BLaER1 treated with 17β-estradiol and CSF1 and Interleukin-3, amounts not matched to agents 10 nM and 100 nM (cell line): ENCODE measurements around the gene DDX23.
A peak's percentile ranks its signal among the peaks of the same experiment; 100 is the strongest.

Source experiments
- H3K27ac ChIP-seq, 11 experiments: shearing (Covaris generic); formaldehyde crosslinking; 2 replicates each; pipeline ENCODE4 v1.8.1; 2022
- H3K27me3 ChIP-seq, 11 experiments: shearing (Covaris generic); formaldehyde crosslinking; 2 replicates each; pipeline ENCODE4 v1.8.1; 2022
- H3K36me3 ChIP-seq, 11 experiments: shearing (Covaris generic); formaldehyde crosslinking; 2 replicates each; pipeline ENCODE4 v1.8.1; 2022
- H3K4me1 ChIP-seq, 10 experiments: shearing (Covaris generic); formaldehyde crosslinking; 2 replicates each; pipeline ENCODE4 v1.8.1; 2022
- H3K4me2 ChIP-seq, 11 experiments: shearing (Covaris generic); formaldehyde crosslinking; 2 replicates each; pipeline ENCODE4 v1.8.1; 2022
- H3K4me3 ChIP-seq, 10 experiments: shearing (Covaris generic); formaldehyde crosslinking; 2 replicates each; pipeline ENCODE4 v1.8.1; 2022
- H3K9ac ChIP-seq, 11 experiments: shearing (Covaris generic); formaldehyde crosslinking; 2 replicates each; pipeline ENCODE4 v1.8.1; 2022
- H3K9me3 ChIP-seq, 11 experiments: shearing (Covaris generic); formaldehyde crosslinking; replicated peaks in 1 of 11; 2 replicates each; pipeline ENCODE4 v1.8.1; 2022
- H4K20me1 ChIP-seq, 11 experiments: shearing (Covaris generic); formaldehyde crosslinking; 2 replicates each; pipeline ENCODE4 v1.8.1; 2022
- Cebpa-rat ChIP-seq, 11 experiments: shearing (Covaris generic); IDR thresholded peaks; 2 replicates each; pipeline ENCODE4 v1.8.1; 2022

DDX23 gene

DNA sequence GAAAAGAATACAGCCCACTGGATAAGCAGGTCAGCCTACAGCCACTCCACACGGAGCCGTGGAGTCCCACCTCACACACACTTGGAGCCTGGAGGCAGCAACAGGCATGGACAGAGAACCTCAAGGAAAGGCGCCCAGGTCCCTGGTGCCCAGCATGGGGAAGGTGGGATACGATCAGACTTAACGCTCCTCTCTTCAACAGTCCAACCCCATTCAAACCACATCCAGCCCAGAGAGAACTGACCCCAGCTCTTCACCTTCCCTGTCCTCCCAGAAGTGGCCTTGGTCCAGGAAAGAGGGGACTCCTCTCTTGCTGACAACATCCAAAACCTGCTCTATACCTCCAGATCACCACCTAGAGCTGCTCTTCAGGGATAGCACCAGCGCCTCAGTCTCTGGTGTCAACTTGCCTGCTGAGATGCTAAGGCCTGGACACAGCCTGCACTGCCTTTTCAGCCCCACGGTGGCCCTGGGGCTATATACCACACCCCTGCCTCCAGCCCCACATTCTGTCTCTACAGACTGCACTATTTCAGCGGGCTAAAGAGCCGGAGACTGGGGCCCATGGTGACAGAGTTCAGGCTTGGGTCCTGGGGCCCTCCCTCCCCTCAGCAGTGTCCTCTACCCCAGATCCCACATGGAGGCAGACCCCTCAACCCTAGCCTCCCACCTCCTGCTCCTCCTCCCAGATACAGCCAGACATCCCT is 70.1 kb downstream of the DDX23 start:
- Histone ChIP-seq H4K20me1 (peaks cover 0 to under 1% (median 0%) of the 10 kb centered on the region in 11 experiments; a peak in 1 of 22 replicates), H3K4me1 (peaks cover 45 to 98% (median 88%) of the 10 kb centered on the region in 10 experiments), H3K27ac (peak overlapping the region in 10 of 11 experiments; percentile 36 to 98 (median 92); a peak in 17 of 22 replicates), H3K36me3 (peaks cover 11 to 29% (median 24%) of the 10 kb centered on the region in 11 experiments; a peak in 19 of 22 replicates), H3K4me3 (no peak overlapping the region), H3K4me2 (peak overlapping the region; percentile 91 to 99 (median 95)), H3K9ac (peak overlapping the region in 8 of 11 experiments; percentile 6 to 84 (median 79); a peak in 13 of 22 replicates), H3K27me3 (no peaks in the 10 kb centered on the region), H3K9me3 (0 out of 22 replicates have a peak, but pooled peaks cover 0 to 7% (median 0%) of the 10 kb centered on the region in 11 experiments)
- no peak for TF ChIP-seq Cebpa-rat (IDR thresholded peaks at IDR 0.05)

DNA sequence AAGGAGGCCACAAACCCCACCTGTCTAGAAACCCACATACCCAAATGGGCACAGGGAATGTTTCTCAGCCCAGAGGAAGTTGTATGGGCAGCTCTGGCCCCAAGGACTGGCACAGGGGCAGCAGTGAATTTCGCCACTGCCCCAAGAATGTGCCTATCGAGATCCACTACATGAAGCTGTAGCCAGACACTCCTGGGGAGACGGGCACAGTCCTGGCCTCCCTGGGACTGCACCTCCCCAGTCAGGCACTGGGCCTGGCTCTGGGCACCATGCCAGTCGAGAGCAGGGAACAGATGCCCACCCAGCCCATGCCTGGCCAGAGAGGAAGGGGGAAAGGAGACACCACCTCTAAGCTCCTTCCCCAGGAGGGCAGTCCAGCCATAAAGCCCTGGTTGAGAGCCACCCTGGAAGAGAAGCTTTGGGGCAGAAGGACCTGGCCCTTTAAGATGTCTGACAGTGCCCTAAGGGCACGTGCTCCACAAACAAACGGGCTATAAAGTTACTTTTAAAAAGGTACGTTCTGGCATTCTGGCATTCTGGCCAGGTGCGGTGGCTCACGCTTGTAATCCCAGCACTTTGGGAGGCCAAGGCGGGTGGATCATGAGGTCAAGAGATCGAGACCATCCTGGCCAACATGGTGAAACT is 71.5 kb downstream of the DDX23 start:
- H3K27ac ChIP-seq = peak overlapping the region; percentile 83 to 98 (median 91)
- peaks cover 11 to 41% (median 35%) of the 10 kb centered on the region in 11 experiments; a peak in 20 of 22 replicates for H3K36me3 ChIP-seq
- peaks cover 35 to 87% (median 75%) of the 10 kb centered on the region in 10 experiments for H3K4me1 ChIP-seq
- no peak for TF ChIP-seq Cebpa-rat (IDR thresholded peaks at IDR 0.05)
- H3K27me3 ChIP-seq = no peaks in the 10 kb centered on the region
- peak overlapping the region; percentile 63 to 84 (median 79) for H3K9ac ChIP-seq
- no peaks in the 10 kb centered on the region; a peak in 1 of 22 replicates for H4K20me1 ChIP-seq
- H3K9me3 ChIP-seq = 0 out of 22 replicates have a peak, but pooled peaks cover 0 to 7% (median 0%) of the 10 kb centered on the region in 11 experiments
- H3K4me3 ChIP-seq = peak overlapping the region; percentile 11 to 58 (median 44); a peak in 18 of 20 replicates
- peak overlapping the region; percentile 91 to 99 (median 95) for H3K4me2 ChIP-seq

DNA sequence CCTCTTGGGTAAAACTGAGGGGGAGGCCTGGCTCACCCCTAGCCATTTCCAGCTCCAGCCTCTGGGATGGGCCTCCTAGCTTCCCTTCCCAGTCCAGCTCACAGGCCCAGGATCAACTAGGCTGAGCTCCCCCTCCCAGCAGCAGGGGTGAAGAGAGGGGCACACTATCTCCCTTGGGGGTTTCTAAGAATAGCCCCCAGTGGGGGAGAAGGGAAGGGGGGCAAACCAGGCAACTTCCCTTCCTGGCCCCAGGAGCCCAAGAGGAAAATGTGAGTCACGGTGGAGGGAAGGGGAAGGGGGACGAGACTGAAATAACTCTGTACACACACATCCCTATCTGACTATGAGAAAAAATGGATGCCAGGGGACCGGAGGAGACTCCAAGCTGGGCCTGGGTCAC is 72.1 kb downstream of the DDX23 start:
- H3K4me3 ChIP-seq = peak overlapping the region; percentile 11 to 58 (median 44); a peak in 18 of 20 replicates
- H3K27me3 ChIP-seq = no peaks in the 10 kb centered on the region
- peaks cover 17 to 47% (median 41%) of the 10 kb centered on the region in 11 experiments; a peak in 21 of 22 replicates for H3K36me3 ChIP-seq
- peak overlapping the region; percentile 63 to 84 (median 79) for H3K9ac ChIP-seq
- 0 out of 22 replicates have a peak, but pooled peaks cover 0 to 7% (median 0%) of the 10 kb centered on the region in 11 experiments for H3K9me3 ChIP-seq
- H4K20me1 ChIP-seq = no peaks in the 10 kb centered on the region
- no peak for TF ChIP-seq Cebpa-rat (IDR thresholded peaks at IDR 0.05)
- peaks cover 35 to 82% (median 73%) of the 10 kb centered on the region in 10 experiments for H3K4me1 ChIP-seq
- H3K4me2 ChIP-seq = peak overlapping the region; percentile 91 to 99 (median 95)
- peak overlapping the region; percentile 83 to 98 (median 91) for H3K27ac ChIP-seq
